A673 (cell line): Measurements from ENCODE around the gene SLIT1. TPM values are rescaled to one million over a fixed set of nuclear protein-coding genes. Genes with fewer than 3 reads are reported as not detected.

Experiments
- BruUV-seq: library from RNA; stranded (reverse); fragments of 400-500 nt; replicated peaks from 2 replicates; lab custom pipeline; 2021; lab: Mats Ljungman, UMichigan
- CTCF ChIA-PET: fragments of 300-600 bp; sonication (Branson Sonifier 250); formaldehyde crosslinking; loops from one replicate; lab custom pipeline; 2022; ENCODE audit warnings: antibody characterized with exemption; lab: Charles Lee
- POLR2A ChIA-PET: fragments of 300-600 bp; sonication (Branson Sonifier 250); formaldehyde crosslinking; loops from one replicate; lab custom pipeline; 2022; ENCODE audit warnings: antibody characterized with exemption; ENCODE audit not compliant: low non-redundant PET; lab: Charles Lee
- DNase-seq: peaks from one replicate; pipeline ENCODE4 v3.0.0-alpha.2; 2015; ENCODE audit warnings: low spot score
- H3K27ac ChIP-seq: fragments of 200-600 bp; sonication (generic); 2 replicates; pipeline ENCODE4 v1.5.1; 2016; ENCODE audit warnings: mixed run types, low read depth, mild to moderate bottlenecking, mixed read lengths, antibody characterized with exemption, low read length; ENCODE audit not compliant: poor library complexity, severe bottlenecking
- H3K27me3 ChIP-seq: fragments of 200-600 bp; sonication (generic); replicated peaks from 2 replicates; pipeline ENCODE4 v1.6.1; 2017; ENCODE audit warnings: mixed run types, low read depth, mild to moderate bottlenecking, mixed read lengths, antibody characterized with exemption, low read length; ENCODE audit not compliant: insufficient read depth, poor library complexity
- H3K36me3 ChIP-seq: fragments of 200-600 bp; sonication (generic); 2 replicates; pipeline ENCODE4 v1.6.1; 2016; ENCODE audit warnings: mixed run types, mild to moderate bottlenecking, mixed read lengths, antibody characterized with exemption, low read length; ENCODE audit not compliant: insufficient read depth, poor library complexity, severe bottlenecking
- H3K4me1 ChIP-seq: fragments of 200-600 bp; sonication (generic); 2 replicates; pipeline ENCODE4 v1.6.1; 2017; ENCODE audit warnings: mixed run types, mild to moderate bottlenecking, mixed read lengths, antibody characterized with exemption, low read length; ENCODE audit not compliant: insufficient read depth, poor library complexity, severe bottlenecking
- H3K4me3 ChIP-seq: fragments of 200-600 bp; sonication (generic); 2 replicates; pipeline ENCODE4 v1.5.1; 2016; ENCODE audit warnings: low read depth, mixed run types, mild to moderate bottlenecking, mixed read lengths, low read length; ENCODE audit not compliant: poor library complexity, severe bottlenecking
- H3K9me3 ChIP-seq: fragments of 200-600 bp; sonication (generic); 2 replicates; pipeline ENCODE4 v1.6.1; 2016; ENCODE audit warnings: mixed run types, low read depth, mild to moderate bottlenecking, mixed read lengths, antibody characterized with exemption, low read length; ENCODE audit not compliant: poor library complexity, severe bottlenecking
- EZH2 ChIP-seq: fragments of 200-600 bp; sonication (generic); IDR thresholded peaks from 2 replicates; pipeline ENCODE4 v1.6.1; 2017; ENCODE audit warnings: borderline replicate concordance, low read depth, mild to moderate bottlenecking, mixed read lengths, antibody characterized with exemption, low read length; ENCODE audit not compliant: poor library complexity, severe bottlenecking
- intact Hi-C: fragments of 100-400 bp; cut with micrococcal nuclease; formaldehyde crosslinking; loops from one replicate; pipeline ENCODE4 v1.10.0; 2022; ENCODE audit not compliant: unreplicated experiment
- total RNA-seq: library from RNA; stranded (reverse); gene quantifications from 2 replicates; pipeline ENCODE4 v1.2.3, GENCODE V29; 2021
- TF ChIP-seq, protein P1 (sequence below): fragments of 300-800, 200-600 bp; sonication (generic); conservative IDR thresholded peaks from 2 replicates; pipeline ENCODE4 v1.5.1; 2017; ENCODE audit warnings: low read depth, mild to moderate bottlenecking, antibody characterized with exemption, low read length, moderate library complexity, mixed read lengths

Gene SLIT1
- total RNA-seq, 1 experiment from 2014 or later: 0.43 TPM

DNA sequence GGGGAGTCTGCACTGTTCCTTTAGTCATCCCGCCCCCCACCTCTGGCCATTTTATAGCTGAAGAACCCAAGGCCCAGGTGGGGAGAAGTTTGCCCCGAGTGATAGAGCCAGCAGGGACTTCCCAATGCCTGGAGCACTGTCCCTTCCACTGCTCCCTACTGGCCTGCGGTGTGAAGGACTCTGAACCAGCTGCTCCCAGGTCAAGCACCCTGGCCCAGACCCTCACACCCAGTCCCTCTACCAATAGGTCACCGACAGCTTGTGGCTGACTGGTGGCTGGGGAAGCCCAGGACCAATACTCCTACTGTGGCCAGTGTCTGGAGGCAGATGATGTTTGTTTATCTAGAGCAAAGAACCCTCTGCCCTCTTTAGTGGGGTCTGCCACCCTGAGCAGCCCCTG is 185.8 kb downstream of the SLIT1 start:
- intact Hi-C loops: no loop called here

DNA sequence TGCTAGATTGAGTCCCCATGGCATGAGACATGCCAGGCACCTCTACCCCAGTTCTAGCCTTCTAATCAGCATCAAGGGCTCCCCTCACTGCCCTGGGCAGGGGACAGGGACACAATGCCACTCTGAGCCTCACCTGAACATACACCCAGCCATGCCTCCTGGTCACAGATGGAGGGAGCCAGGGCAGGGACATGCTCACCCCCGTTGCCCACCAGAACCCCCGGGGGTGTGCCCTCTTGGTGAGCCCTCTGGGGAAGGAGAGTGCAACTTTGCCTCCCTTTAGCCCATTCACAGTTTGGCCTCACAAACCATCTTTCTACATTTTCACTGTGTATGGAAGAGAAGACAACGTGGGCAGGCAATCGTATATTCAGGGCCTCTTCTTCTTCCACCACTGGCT is 186.4 kb downstream of the SLIT1 start:
- BruUV-seq: no TSS peak
- DNase-seq: no peak

More for the DNA sequence above, 185.8 kb downstream of the SLIT1 start:
- H3K27ac ChIP-seq: no peak overlapping the region
- no peak for DNase-seq
- H3K27me3 ChIP-seq: no peaks in the 10 kb centered on the region
- CTCF ChIA-PET: interaction anchor here (1.2 kb wide), 1 partner anchor 25 kb away, joined by 3 read pairs; no protein-coding TSS in a partner anchor
- TF ChIP-seq EZH2: no peak
- TF ChIP-seq, protein P1, sequence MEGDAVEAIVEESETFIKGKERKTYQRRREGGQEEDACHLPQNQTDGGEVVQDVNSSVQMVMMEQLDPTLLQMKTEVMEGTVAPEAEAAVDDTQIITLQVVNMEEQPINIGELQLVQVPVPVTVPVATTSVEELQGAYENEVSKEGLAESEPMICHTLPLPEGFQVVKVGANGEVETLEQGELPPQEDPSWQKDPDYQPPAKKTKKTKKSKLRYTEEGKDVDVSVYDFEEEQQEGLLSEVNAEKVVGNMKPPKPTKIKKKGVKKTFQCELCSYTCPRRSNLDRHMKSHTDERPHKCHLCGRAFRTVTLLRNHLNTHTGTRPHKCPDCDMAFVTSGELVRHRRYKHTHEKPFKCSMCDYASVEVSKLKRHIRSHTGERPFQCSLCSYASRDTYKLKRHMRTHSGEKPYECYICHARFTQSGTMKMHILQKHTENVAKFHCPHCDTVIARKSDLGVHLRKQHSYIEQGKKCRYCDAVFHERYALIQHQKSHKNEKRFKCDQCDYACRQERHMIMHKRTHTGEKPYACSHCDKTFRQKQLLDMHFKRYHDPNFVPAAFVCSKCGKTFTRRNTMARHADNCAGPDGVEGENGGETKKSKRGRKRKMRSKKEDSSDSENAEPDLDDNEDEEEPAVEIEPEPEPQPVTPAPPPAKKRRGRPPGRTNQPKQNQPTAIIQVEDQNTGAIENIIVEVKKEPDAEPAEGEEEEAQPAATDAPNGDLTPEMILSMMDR: no peak
- no peaks in the 10 kb centered on the region for H3K4me1 ChIP-seq
- POLR2A ChIA-PET: no interaction called here
- BruUV-seq: no TSS peak
- no peak overlapping the region for H3K4me3 ChIP-seq
- no peaks in the 10 kb centered on the region for H3K9me3 ChIP-seq
- H3K36me3 ChIP-seq: no peaks in the 10 kb centered on the region

DNA sequence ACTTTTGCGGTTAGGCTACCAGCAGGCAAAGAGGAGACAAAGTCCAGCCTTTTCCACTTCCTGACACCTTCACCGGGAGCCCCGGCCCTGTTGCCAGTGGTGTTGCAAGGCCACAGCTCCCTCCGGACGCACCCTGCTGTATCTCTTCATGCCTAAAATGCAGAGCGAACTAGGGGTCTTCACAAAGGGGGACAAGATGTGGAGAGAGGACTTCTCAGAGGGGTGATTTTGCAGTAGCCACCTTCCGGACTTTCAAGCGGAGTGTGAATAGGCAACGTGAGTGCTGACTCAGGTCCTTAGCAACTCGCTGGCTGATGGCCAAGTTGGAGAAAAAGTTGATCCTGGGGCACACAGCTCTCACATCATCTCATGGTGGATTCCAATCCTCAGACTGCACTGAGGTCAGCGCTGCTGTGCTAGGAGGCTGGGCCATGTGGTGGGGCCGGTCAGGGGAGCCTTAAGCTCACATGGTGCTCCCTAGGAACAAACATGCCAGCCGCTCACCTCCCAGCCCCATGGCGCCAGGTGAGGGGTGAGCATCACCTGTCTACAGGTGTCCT is 187.3 kb downstream of the SLIT1 start:
- DNase-seq: no peak
- CTCF ChIA-PET: no interaction called here
- intact Hi-C loops: no loop called here

More for the DNA sequence above, 186.4 kb downstream of the SLIT1 start:
- no peak for TF ChIP-seq EZH2
- TF ChIP-seq, protein P1: no peak
- ChIA-PET POLR2A (no interaction called here), CTCF (no interaction called here)
- Histone ChIP-seq H3K36me3 (no peaks in the 10 kb centered on the region), H3K27me3 (no peaks in the 10 kb centered on the region), H3K4me1 (no peaks in the 10 kb centered on the region), H3K9me3 (no peaks in the 10 kb centered on the region), H3K4me3 (no peak overlapping the region), H3K27ac (no peak overlapping the region)
- intact Hi-C loops: no loop called here

More for the DNA sequence above, 187.3 kb downstream of the SLIT1 start:
- Histone ChIP-seq H3K9me3 (no peaks in the 10 kb centered on the region), H3K27me3 (no peaks in the 10 kb centered on the region), H3K4me3 (no peak overlapping the region), H3K36me3 (no peaks in the 10 kb centered on the region), H3K4me1 (no peaks in the 10 kb centered on the region), H3K27ac (no peak overlapping the region)
- no peak for TF ChIP-seq EZH2
- TF ChIP-seq, protein P1: no peak
- BruUV-seq: no TSS peak
- POLR2A ChIA-PET: no interaction called here
